Measurements from ENCODE around the gene OLFML2B.

OLFML2B gene

GRCh38 chr1:161933592-161934588 lies 89.8 kb downstream of the OLFML2B start:
- TF ChIP-seq TAF1 (IDR thresholded peaks at IDR 0.05; ENCODE audit: borderline replicate concordance, insufficient read depth, low read length), result no peak
- no peak for TF ChIP-seq SIN3A (IDR thresholded peaks at IDR 0.05; ENCODE audit: borderline replicate concordance, insufficient read depth, low read length)
- no peak for TF ChIP-seq REST (IDR thresholded peaks at IDR 0.05; ENCODE audit: insufficient read depth in 1 of 2, low read depth in 2 of 2, low read length in 2 of 2)
- TF ChIP-seq FOXP2 (optimal IDR thresholded peaks at IDR 0.05; ENCODE audit: borderline replicate concordance, extremely low read depth, extremely low read length, insufficient read depth), result no peak
- TF ChIP-seq POLR2AphosphoS5 (IDR thresholded peaks at IDR 0.05; ENCODE audit: low read depth, low read length), result no peak
